Activated CD8-positive, alpha-beta memory T cell treated with anti-CD3 and anti-CD28 coated beads for 1 hour (primary cell): ENCODE data around the gene C16orf78.

Experiments used
- DNase-seq, 2 donors: peaks; one replicate each; pipeline ENCODE4 v3.0.0-alpha.2; 2020; ENCODE audit warnings: low read depth in 1 of 2; ENCODE audit errors: extremely low read depth in 1 of 2

The C16orf78 gene

DNA sequence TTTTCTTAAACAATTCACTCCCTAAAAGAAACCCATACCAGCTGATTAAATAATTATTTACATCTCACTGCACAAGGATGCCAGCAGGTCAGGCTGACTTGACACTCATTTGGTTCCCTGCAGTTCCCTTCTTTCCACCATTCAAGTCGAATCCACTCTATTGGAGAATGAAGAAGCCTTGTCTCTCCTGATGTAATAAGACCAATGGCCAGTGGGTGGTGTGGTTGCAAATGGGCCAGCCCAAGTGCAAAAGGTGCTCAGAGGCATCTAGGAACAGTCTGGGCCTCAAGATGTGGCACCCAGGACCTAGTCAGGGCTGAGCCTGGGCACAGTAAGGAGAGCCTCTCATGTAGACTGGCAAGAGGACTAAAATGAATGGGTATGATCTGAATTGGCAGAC lies 9.3 kb downstream of the C16orf78 start:
- DNase-seq: no peak

DNA sequence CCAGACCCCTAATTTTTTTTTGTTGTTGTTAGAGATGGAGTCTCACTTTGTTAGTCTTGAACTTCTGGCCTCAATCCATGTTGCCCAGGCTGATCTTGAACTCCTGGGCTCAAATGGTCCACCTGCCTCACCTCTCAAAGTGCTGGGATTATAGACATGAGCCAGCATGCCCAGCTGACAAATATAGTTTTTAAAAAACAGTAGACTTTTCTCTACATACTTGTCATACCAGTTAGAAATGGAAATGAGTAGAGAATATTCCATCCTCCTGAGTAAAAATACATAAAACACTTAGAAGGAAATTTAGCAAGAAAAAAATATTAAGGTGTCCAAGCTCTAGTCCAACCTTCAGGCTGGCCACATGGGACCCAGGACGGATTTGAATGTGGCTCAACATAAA lies 21.4 kb downstream of the C16orf78 start:
- no peak for DNase-seq

DNA sequence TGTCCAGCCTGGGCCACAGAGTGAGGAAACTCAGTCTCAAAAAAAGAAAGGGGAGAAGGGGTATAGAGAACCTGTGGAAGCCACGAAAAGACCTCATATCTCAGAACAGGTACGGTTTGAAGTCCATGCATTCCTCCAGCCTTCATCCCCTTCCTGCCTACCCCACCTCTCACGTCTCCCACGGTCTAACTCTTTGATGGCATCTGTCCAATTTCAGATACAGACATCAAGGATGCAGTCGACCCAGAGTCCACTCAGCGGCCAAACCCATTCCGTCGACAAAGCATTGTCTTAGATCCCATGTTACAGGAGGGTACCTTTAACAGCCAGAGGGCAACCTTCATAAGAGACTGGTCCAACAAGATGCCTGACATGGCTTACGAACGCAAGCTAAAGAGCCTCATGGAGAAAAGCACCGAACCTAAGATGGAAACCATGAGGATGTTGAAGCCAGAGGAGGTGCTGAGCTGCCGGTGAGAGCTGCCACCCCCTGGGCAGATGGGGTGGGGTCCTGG lies 22.7 kb downstream of the C16orf78 start:
- DNase-seq: no peak

DNA sequence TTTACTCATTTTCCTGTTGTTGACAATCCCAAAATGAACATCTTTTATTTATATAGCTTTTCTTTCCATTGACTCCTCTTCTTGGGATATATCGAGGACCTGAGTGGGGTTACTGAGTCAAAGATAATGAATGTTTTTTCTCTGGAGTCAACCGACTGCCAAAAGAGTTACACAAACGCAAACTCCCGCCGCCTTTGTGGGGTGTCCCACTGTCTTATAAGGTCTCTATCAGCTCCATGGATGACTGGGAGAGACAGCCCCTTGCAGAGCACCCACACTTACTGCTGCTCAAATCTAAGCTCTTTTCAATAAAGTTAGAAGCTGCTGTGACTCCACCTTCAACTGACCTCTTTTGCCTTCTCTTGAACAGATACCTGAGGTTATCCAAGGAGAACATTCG lies 25.2 kb downstream of the C16orf78 start:
- no peak for DNase-seq

DNA sequence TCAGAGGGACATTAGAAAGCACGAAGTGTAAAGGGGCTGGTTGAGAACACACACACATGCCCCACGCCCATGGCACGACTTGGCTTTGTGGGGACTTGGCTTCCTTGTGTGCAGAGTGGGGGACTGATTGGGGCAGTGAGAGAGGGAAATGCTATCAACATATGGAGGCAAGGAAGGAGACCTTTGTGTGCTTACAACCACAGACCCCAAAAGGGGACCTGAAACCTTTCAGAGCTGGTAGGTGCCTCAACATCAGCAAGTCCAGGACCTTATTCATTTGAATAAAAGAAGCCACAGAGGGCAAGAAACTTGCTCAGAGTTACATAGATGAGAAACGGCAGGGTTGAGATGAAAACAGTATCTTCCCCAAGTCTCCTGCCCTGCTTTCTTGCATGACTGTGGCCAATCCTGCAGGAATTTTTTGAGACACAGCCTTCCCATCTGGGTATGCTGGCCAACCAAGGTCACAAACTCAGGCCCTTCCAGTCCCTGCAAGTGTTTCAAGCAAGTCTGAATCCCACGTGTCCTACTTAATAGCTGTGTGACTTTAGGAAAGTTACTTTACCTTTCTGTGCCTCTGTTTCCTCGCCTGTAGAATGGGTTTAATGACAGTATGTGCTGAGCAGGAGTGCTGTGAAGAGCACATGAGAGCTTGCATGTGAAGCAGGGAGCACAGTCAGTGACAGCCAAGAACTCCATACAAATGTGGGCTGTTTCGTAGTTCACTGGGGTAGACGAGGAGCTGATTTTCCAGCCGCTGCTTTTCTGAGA lies 26.2 kb downstream of the C16orf78 start:
- no peak for DNase-seq

DNA sequence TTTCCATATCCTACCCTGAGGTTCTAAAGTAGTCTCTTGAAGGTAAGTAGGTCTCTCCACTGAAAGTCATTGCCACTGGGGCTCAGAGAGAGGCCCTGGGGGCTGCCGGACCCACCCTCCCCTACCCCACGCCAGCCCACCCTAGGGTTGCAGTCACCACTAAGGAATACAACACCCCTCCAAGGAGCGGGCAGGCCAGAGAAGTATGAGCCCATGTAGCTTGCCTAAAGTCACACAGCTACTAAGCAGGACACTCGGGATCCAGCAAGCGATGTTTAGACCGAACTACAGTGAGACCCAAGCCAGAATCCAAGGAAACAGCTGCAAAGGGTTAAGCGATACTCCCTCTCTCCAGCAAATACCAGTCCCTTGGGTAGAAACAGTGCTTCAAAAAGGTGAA lies 27.0 kb downstream of the C16orf78 start:
- DNase-seq: no peak

DNA sequence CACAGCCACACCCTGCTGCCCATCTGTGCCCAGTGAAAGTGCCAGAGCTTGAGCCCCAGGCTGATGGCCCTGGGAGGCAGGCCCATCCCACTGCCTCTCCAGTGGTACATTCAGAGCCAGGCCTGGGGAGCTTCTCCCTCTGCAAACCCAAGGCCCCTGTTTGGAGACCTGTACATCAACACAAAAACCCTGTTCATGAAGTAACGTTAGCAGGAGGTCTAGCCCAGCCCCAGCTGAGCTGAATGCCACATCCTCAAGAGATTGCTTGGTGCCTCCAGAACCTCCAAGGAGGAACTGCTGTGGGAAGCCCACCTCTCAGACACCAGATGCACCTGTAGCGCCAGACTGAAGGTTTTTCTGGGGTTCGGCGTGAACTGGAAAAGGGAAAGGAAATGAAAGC lies 31.5 kb downstream of the C16orf78 start:
- no peak for DNase-seq

DNA sequence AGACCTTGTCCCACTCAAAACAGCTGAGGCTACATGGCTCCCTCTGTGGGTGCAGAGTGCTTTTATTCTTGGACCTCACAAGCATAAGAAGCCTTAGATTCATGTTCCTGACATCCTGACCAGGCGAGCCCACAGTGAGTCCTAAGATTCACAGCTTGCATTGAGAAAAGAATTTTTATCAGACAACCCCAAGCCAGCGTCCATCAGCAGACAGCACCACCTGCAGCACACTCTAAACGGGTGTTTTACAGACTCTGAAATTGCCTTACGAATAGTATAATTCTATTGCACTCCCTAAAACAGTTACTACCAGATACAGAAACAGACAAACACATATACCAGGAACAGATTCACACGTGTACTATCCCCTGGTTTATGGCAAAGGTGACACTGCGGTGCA lies 31.9 kb downstream of the C16orf78 start:
- no peak for DNase-seq

DNA sequence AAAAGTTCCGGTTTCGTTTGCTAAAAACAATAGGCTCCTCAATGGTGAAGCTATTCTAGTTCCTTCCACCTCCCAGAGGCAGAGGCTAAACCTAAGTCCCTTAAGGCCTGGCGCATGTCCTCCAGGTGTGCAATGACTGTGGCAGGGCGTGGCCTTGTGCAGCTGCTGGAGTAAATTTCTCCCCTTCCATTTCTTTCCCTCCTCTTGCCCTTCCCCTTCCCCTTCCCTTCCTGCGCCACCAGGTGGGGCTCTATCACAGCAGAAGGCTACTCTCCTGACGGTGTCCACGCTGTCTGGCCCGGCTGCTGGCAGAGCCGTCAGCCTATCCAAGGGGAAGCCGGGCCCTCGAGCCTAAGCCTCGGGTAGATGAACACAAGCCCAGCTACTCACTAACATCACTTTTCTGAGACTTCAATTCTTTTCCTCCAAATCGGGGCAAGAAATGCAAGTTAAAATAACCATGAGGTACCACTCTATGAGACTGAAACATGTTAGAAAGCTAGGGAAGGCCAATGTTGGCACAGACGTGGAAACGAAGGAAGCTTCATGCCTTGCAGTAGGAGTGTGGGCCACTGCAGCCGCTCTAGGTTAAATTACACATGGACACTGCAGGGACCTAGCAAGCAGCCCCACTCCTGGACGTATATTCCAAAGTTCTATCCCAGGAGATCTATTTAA lies 34.4 kb downstream of the C16orf78 start:
- DNase-seq: peak; percentile 27 to 43

DNA sequence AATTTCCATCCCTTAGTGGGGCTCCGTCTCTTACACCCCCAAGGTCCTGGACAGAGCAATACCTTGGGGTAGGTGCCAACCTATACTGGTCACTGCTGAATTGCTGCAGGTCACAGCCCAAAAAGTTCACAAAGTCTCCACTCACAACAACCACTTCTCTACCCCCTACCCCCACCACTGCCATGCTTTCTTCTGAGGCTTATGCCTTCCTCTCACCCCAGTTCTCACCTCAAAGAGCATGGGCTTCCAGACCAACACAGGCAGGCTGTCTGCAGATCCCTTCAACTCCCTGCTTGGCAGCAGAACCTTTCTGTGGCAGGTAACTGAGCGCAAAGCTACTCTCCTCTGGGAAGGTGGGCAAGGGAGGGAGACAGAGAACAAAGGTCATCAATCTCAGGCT lies 35.5 kb downstream of the C16orf78 start:
- DNase-seq: no peak

DNA sequence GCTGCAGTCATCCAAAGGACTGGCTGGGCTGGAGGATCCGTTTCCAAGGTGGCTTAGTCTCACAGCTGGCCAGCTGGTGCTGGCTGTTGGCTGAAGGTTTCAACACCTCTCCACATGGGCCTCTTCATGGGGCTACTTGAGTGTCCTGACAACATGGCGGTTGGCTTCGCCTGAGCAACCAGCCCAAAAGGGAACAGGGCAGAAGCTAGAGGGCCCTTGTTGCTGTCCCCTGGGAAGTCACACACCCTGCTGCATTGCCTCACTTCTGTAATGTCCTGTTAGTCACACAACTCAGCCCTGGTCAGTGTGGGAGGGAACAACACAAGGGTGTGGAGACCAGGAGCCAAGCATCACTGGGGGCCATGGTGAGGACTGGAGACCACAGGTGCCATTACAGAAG lies 36.6 kb downstream of the C16orf78 start:
- no peak for DNase-seq

DNA sequence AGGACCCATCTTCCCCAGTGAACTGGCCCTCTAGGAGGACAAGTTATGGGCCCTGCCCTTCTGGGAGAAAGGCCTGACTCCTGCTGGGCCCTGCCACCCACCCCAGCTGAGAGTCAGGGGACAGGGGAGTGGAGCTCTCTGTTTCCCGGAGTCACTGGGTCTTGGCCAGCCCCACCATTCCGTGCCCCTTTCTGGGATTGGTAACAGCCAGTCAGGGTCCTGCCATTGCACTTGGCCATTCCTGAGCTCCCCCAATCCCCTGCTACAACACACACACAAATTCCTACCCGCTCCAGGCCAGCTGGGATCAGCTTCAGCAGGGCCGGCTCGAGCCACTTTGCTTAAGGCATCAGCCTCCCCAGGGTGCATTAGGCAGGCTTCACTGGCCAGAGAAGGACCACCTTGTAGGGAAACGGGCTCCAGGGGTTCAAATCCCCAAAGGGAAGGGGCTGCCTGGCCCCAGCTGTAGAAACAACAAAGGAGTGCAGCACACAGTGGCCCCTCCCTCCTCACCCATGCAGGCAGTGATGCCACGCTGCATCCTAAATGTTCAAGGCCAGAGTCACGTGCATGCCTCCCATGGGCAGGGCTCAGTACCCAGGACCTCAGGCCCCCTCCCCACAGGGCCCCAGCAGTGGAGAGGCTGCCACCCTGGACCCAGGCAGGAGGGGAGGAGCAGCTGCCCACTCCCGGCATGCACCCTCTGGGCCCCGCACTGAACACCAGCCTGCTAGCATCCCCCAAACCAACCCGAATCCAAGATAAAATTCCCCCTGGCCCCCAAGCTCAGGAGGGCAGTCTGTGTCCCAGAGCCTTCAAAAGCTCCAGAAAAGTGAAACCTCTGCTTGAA lies 37.7 kb downstream of the C16orf78 start:
- DNase-seq: no peak

DNA sequence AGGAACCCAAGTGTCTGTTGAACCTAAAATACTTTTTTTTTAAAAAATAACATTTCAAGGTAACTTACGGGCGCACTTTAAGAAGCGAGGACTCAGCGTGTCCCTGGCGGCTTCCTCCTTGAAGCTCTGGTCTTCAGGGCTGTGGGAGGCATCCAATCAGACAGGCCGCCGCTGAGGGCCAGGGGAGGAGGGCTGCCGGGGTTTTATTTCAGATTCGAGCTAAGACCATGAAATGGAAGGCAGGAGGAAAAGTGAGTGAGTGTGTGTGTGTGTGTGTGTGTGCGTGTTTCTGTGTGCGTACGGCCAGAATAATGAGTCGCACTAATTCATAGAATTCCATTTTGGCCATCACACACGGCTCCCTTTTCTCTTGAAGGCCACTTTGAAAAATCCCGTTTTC lies 41.1 kb downstream of the C16orf78 start:
- DNase-seq: no peak

DNA sequence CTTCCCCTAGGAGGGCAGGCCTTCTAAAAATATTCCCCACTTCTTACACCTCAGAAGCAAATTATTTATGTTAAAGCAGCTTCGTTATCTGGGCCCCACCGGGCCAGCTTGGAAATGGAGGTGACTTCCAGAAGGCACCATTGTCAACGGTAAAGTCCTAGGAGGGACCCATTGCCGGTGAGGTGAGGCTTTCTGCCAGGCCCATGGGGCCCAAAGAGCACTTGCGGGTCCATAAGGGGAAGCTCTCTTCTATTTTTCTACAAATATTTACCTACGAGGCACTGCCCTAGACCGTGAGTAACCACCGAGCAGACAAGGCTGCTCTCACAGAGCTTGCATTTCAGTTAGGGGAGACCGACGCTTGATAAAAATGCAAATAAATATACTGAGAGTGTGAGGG lies 41.5 kb downstream of the C16orf78 start:
- no peak for DNase-seq

DNA sequence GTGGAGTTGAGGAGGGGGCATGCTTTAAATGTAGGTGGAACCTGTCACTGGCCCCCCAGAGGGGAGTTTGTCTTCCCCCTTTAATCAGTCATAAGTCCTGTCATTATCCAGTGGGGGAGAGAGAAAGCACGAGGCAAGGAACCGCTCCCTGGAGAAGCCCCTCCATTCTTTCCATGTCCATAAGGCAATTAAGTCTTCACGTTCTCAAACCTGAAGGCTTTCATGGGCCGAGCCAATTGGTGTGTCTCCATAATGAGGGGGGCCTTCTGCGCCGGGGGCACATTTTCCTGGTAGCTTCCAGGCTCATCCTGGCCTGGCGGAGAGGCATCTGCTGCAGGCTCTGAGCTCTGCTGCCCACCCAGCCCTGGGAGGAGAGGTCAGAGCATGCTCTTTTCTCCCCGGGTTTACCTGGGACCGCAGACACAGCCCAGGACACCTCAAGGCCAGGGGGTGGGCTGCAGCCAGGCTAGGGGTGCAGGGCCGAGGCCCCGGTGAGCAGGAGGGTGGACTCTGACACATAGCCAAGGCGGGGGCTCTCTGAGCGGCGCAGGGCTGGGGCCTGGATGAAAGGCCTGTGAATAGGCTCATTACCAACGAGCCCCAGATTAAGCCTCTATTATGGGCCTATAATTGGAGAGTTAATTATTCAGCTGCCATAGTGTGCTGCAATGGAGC lies 42.5 kb downstream of the C16orf78 start:
- DNase-seq: no peak

DNA sequence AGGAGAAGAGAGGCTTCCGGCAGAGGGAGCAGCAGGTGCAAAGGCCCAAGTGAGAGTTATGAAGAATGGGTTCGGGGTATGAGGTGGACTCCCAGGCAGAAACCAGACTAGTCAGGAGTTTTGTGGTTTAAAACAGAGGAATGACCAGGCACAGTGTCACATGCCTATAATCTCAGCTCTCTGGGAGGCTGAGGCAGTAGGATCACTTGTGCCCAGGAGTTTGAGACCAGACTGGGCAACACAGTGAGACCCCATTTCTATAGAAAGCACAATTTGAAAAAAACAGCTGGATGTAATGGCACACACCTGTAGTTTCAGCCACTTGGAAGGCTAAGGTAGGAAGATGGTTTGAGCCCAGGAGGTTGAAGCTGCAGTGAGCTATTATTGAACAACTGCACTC lies 43.8 kb downstream of the C16orf78 start:
- no peak for DNase-seq

DNA sequence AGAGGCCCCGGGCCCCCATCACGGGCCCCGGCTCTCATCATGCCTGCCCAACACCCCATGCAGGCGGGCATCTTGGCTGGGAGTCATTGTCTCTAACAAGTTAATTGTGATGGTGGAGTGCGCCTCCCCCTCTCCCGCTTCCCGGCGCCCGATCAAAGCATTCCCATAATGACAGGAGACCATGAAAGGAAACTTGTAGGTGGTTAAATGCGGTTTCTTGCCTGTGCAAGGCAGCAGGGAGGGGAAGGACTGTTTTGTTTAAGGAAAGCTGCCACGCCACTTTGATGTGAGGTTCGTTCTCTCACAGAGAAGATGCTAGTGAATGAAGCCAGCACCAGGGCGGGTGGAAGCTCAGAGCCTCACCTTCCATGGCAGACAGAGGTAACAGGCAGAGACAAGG lies 45.4 kb downstream of the C16orf78 start:
- DNase-seq: no peak

DNA sequence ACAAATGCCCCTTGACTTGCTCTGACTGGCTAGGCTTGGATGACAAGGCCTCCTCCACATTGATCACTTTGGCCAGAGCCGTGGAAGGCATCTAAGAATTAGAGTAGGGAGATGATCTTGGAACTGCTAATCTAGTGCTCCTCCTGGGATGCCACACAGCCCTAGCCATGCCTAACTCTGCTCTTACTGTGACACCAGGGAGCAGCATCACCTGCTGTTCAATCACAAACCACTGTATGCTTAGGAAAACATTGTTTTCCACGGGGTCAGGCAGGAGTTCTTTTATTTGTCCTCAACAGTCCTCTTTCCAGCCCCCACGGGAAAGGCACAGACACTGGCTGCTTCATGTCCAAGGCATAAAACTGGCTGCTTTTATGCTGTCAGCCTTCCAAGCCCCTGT lies 46.3 kb downstream of the C16orf78 start:
- DNase-seq: no peak

DNA sequence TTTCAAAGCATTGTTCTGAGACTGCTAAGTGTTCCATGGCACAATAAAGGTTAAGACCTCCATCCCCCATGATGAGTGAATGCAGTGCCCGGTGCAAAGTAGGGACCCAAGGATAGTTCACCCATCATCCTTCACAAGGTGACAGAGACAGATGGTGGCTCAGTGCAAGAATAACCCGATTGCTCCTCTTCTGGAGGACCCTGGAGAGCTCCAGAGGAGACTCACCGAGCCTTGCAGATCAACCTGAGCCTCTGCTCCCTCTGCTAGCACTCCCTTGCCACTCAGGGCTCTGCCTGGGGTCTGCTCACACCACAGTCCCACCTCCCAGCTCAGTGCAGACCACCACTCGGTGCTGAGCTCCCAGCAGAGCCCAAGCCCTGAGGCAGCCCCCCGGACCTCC lies 49.3 kb downstream of the C16orf78 start:
- DNase-seq: no peak

DNA sequence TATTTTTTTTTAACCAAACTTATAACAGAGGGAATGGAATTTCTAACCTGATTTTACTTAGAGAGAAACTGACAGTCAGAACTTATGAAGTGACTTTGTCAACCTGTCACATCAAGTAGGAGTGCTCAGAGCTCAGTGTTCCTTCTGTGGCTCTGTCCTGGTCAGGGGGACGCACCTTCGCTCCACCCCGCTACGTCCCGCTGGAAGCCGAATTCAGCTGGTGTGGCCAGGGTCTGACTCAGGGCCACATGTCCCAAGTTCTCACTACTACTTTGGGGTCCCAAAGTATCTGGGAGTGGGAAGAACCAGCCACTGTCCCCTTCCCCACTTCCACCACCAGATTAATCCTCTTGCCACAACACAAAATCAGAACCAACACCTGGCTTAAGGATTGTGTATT lies 51.4 kb downstream of the C16orf78 start:
- DNase-seq: no peak

DNA sequence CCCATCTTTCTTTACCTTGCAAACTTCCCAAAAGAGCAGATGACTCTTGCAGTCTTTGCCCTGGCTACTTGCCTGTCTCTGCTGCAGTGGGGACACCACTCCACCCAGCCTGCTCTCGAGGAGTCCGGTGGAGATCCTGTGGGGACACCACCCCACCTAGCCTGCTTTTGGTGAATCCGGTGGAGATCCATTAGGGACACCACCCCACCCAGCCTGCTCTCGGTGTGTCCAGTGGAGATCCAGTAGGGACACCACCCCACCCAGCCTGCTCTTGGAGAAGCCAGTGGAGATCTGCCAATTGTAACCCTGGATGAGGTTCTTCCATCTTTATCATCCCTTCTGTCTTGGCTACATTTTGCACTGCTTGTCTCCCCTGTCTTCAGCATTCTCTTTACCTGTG lies 54.2 kb downstream of the C16orf78 start:
- DNase-seq: no peak
